ENCODE results near the gene CCDC3.

The CCDC3 gene

GRCh38 chr10:12902851-12903358 is 98.6 kb downstream of the CCDC3 start:
- no peaks in the 10 kb centered on the region for H3K4me1 ChIP-seq (ENCODE audit: control insufficient read depth in 1 of 2, insufficient read depth in 2 of 2, low read length in 2 of 2)
- no peak overlapping the region for H3K9ac ChIP-seq (ENCODE audit: low read depth in 1 of 2, low read length in 2 of 2)
- H3K27me3 ChIP-seq (ENCODE audit: control insufficient read depth in 1 of 2, insufficient read depth in 2 of 2, low read length in 2 of 2): no peaks in the 10 kb centered on the region
- H3K9me3 ChIP-seq (ENCODE audit: control insufficient read depth in 1 of 2, low read length in 2 of 2): no peaks in the 10 kb centered on the region
- H3K4me3 ChIP-seq (ENCODE audit: low read depth in 1 of 2, low read length in 2 of 2): no peak overlapping the region
- no peak overlapping the region for H3K27ac ChIP-seq (ENCODE audit: low read depth, low read length)
- no peaks in the 10 kb centered on the region for H3K36me3 ChIP-seq (ENCODE audit: control insufficient read depth in 1 of 2, insufficient read depth in 2 of 2, low read length in 2 of 2)

- no peaks in the 10 kb centered on the region for H3K27me3 ChIP-seq (ENCODE audit: control insufficient read depth in 1 of 2, insufficient read depth in 2 of 2, low read length in 2 of 2)
- no peak overlapping the region for H3K27ac ChIP-seq (ENCODE audit: low read depth, low read length)
- no peaks in the 10 kb centered on the region for H3K4me1 ChIP-seq (ENCODE audit: control insufficient read depth in 1 of 2, insufficient read depth in 2 of 2, low read length in 2 of 2)
Observed at GRCh38 chr10:12902135-12902572, 99.4 kb downstream of the CCDC3 start.

GRCh38 chr10:12899546-12899945 is 102.0 kb downstream of the CCDC3 start:
- no peaks in the 10 kb centered on the region for H3K9me3 ChIP-seq (ENCODE audit: control insufficient read depth in 1 of 2, low read length in 2 of 2)
- no peak overlapping the region for H3K9ac ChIP-seq (ENCODE audit: low read depth in 1 of 2, low read length in 2 of 2)
- no peaks in the 10 kb centered on the region for H3K36me3 ChIP-seq (ENCODE audit: control insufficient read depth in 1 of 2, insufficient read depth in 2 of 2, low read length in 2 of 2)
- H3K4me3 ChIP-seq (ENCODE audit: low read depth in 1 of 2, low read length in 2 of 2): no peak overlapping the region
- no peaks in the 10 kb centered on the region for H3K4me1 ChIP-seq (ENCODE audit: control insufficient read depth in 1 of 2, insufficient read depth in 2 of 2, low read length in 2 of 2)
- H3K27ac ChIP-seq (ENCODE audit: low read depth, low read length): no peak overlapping the region
- no peaks in the 10 kb centered on the region for H3K27me3 ChIP-seq (ENCODE audit: control insufficient read depth in 1 of 2, insufficient read depth in 2 of 2, low read length in 2 of 2)

More at GRCh38 chr10:12902135-12902572, 99.4 kb downstream of the CCDC3 start:
- Histone ChIP-seq H3K36me3 (ENCODE audit: control insufficient read depth in 1 of 2, insufficient read depth in 2 of 2, low read length in 2 of 2) (no peaks in the 10 kb centered on the region), H3K9me3 (ENCODE audit: control insufficient read depth in 1 of 2, low read length in 2 of 2) (no peaks in the 10 kb centered on the region), H3K4me3 (ENCODE audit: low read depth in 1 of 2, low read length in 2 of 2) (no peak overlapping the region), H3K9ac (ENCODE audit: low read depth in 1 of 2, low read length in 2 of 2) (no peak overlapping the region)

GRCh38 chr10:12898271-12898670 is 103.2 kb downstream of the CCDC3 start:
- Histone ChIP-seq H3K9me3 (ENCODE audit: control insufficient read depth in 1 of 2, low read length in 2 of 2) (peaks cover 0 to 4% of the 10 kb centered on the region in 2 donors), H3K9ac (ENCODE audit: low read depth in 1 of 2, low read length in 2 of 2) (no peak overlapping the region), H3K27me3 (ENCODE audit: control insufficient read depth in 1 of 2, insufficient read depth in 2 of 2, low read length in 2 of 2) (no peaks in the 10 kb centered on the region), H3K36me3 (ENCODE audit: control insufficient read depth in 1 of 2, insufficient read depth in 2 of 2, low read length in 2 of 2) (no peaks in the 10 kb centered on the region), H3K4me3 (ENCODE audit: low read depth in 1 of 2, low read length in 2 of 2) (no peak overlapping the region), H3K27ac (ENCODE audit: low read depth, low read length) (no peak overlapping the region), H3K4me1 (ENCODE audit: control insufficient read depth in 1 of 2, insufficient read depth in 2 of 2, low read length in 2 of 2) (no peaks in the 10 kb centered on the region)

DNA sequence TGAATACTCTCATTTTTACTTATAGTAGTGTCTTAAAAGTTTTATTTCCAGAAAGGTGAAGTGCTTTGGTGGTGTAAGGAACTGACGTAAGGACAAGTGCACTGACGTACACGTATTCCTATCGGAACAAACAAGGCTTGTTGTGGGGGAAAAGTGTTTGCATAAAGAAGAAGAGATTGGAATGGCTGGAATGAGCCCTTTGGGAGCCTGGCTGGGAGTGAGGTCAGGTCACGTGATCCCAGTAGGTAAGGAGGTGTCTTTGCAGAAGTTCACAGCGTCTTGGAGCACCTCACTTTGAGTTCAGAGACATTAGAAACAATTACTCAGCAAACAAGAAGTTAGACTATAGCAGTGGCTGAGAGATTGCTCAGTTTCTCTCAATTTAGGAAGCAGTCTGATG is 104.2 kb downstream of the CCDC3 start:
- Histone ChIP-seq H3K27me3 (ENCODE audit: control insufficient read depth in 1 of 2, insufficient read depth in 2 of 2, low read length in 2 of 2) (no peaks in the 10 kb centered on the region), H3K9me3 (ENCODE audit: control insufficient read depth in 1 of 2, low read length in 2 of 2) (peaks cover 0 to 5% of the 10 kb centered on the region in 2 donors), H3K4me3 (ENCODE audit: low read depth in 1 of 2, low read length in 2 of 2) (no peak overlapping the region), H3K36me3 (ENCODE audit: control insufficient read depth in 1 of 2, insufficient read depth in 2 of 2, low read length in 2 of 2) (no peaks in the 10 kb centered on the region), H3K9ac (ENCODE audit: low read depth in 1 of 2, low read length in 2 of 2) (no peak overlapping the region), H3K4me1 (ENCODE audit: control insufficient read depth in 1 of 2, insufficient read depth in 2 of 2, low read length in 2 of 2) (no peaks in the 10 kb centered on the region), H3K27ac (ENCODE audit: low read depth, low read length) (no peak overlapping the region)

GRCh38 chr10:12896251-12896650 is 105.3 kb downstream of the CCDC3 start:
- H3K27ac ChIP-seq (ENCODE audit: low read depth, low read length): no peak overlapping the region
- no peaks in the 10 kb centered on the region for H3K4me1 ChIP-seq (ENCODE audit: control insufficient read depth in 1 of 2, insufficient read depth in 2 of 2, low read length in 2 of 2)
- H3K9me3 ChIP-seq (ENCODE audit: control insufficient read depth in 1 of 2, low read length in 2 of 2): peaks cover 0 to 5% of the 10 kb centered on the region in 2 donors
- H3K36me3 ChIP-seq (ENCODE audit: control insufficient read depth in 1 of 2, insufficient read depth in 2 of 2, low read length in 2 of 2): no peaks in the 10 kb centered on the region
- no peaks in the 10 kb centered on the region for H3K27me3 ChIP-seq (ENCODE audit: control insufficient read depth in 1 of 2, insufficient read depth in 2 of 2, low read length in 2 of 2)
- no peak overlapping the region for H3K4me3 ChIP-seq (ENCODE audit: low read depth in 1 of 2, low read length in 2 of 2)
- H3K9ac ChIP-seq (ENCODE audit: low read depth in 1 of 2, low read length in 2 of 2): no peak overlapping the region

DNA sequence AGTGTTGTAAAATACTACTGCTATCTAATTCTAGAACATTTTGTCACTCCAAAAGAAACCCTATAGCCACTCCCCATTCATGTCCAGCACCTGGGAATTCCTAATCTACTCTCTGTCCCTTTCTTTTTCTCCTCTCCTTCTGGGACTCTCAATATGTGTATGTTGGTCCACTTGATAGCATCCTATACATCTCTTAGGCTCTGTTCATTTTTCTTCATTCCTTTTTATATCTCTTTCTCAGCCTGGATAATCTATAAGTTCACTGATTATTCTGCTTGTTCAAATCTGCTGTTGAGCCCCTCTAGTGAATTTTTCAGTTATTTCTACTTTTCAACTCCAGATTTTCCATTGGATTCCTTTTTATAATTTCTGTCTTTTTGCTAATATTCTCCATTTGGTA is 108.6 kb downstream of the CCDC3 start:
- no peaks in the 10 kb centered on the region for H3K27me3 ChIP-seq (ENCODE audit: control insufficient read depth in 1 of 2, insufficient read depth in 2 of 2, low read length in 2 of 2)
- peaks cover 4 to 8% of the 10 kb centered on the region in 2 donors for H3K9me3 ChIP-seq (ENCODE audit: control insufficient read depth in 1 of 2, low read length in 2 of 2)
- no peaks in the 10 kb centered on the region for H3K4me1 ChIP-seq (ENCODE audit: control insufficient read depth in 1 of 2, insufficient read depth in 2 of 2, low read length in 2 of 2)
- H3K27ac ChIP-seq (ENCODE audit: low read depth, low read length): no peak overlapping the region
- no peaks in the 10 kb centered on the region for H3K36me3 ChIP-seq (ENCODE audit: control insufficient read depth in 1 of 2, insufficient read depth in 2 of 2, low read length in 2 of 2)
- no peak overlapping the region for H3K4me3 ChIP-seq (ENCODE audit: low read depth in 1 of 2, low read length in 2 of 2)
- H3K9ac ChIP-seq (ENCODE audit: low read depth in 1 of 2, low read length in 2 of 2): no peak overlapping the region

GRCh38 chr10:12890958-12891357 is 110.6 kb downstream of the CCDC3 start:
- Histone ChIP-seq H3K9ac (ENCODE audit: low read depth in 1 of 2, low read length in 2 of 2) (no peak overlapping the region), H3K27me3 (ENCODE audit: control insufficient read depth in 1 of 2, insufficient read depth in 2 of 2, low read length in 2 of 2) (no peaks in the 10 kb centered on the region), H3K9me3 (ENCODE audit: control insufficient read depth in 1 of 2, low read length in 2 of 2) (peaks cover 4 to 8% of the 10 kb centered on the region in 2 donors), H3K4me1 (ENCODE audit: control insufficient read depth in 1 of 2, insufficient read depth in 2 of 2, low read length in 2 of 2) (no peaks in the 10 kb centered on the region), H3K27ac (ENCODE audit: low read depth, low read length) (no peak overlapping the region), H3K36me3 (ENCODE audit: control insufficient read depth in 1 of 2, insufficient read depth in 2 of 2, low read length in 2 of 2) (no peaks in the 10 kb centered on the region), H3K4me3 (ENCODE audit: low read depth in 1 of 2, low read length in 2 of 2) (no peak overlapping the region)

- no peak overlapping the region for H3K27ac ChIP-seq (ENCODE audit: low read depth, low read length)
- no peaks in the 10 kb centered on the region for H3K27me3 ChIP-seq (ENCODE audit: control insufficient read depth in 1 of 2, insufficient read depth in 2 of 2, low read length in 2 of 2)
- H3K4me1 ChIP-seq (ENCODE audit: control insufficient read depth in 1 of 2, insufficient read depth in 2 of 2, low read length in 2 of 2): no peaks in the 10 kb centered on the region
- H3K9ac ChIP-seq (ENCODE audit: low read depth in 1 of 2, low read length in 2 of 2): no peak overlapping the region
- H3K36me3 ChIP-seq (ENCODE audit: control insufficient read depth in 1 of 2, insufficient read depth in 2 of 2, low read length in 2 of 2): no peaks in the 10 kb centered on the region
- H3K9me3 ChIP-seq (ENCODE audit: control insufficient read depth in 1 of 2, low read length in 2 of 2): peaks cover 4 to 7% of the 10 kb centered on the region in 2 donors
- no peak overlapping the region for H3K4me3 ChIP-seq (ENCODE audit: low read depth in 1 of 2, low read length in 2 of 2)
Observed at GRCh38 chr10:12888470-12888869, 113.0 kb downstream of the CCDC3 start.

DNA sequence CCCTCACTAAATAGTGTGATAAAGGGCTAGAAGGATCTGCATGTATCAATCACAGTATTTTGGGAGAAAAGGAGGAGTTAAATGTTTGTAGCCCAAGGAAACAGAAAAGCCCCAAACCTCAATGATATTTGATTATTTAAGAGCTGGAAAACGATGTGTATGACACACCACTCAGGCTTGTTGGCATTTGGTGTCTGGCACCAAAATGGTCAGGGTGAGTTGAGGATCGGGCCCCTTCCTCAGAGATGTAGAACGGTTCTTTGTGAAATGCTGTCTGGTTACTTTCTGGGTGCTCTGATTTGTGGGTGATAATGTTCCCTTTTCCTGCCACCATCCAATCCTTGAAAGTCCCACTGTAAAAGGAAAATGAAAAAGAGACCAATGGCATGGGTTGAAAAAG is 113.7 kb downstream of the CCDC3 start:
- Histone ChIP-seq H3K9ac (ENCODE audit: low read depth in 1 of 2, low read length in 2 of 2) (no peak overlapping the region), H3K4me1 (ENCODE audit: control insufficient read depth in 1 of 2, insufficient read depth in 2 of 2, low read length in 2 of 2) (no peaks in the 10 kb centered on the region), H3K9me3 (ENCODE audit: control insufficient read depth in 1 of 2, low read length in 2 of 2) (peaks cover 4% of the 10 kb centered on the region in 2 donors), H3K27me3 (ENCODE audit: control insufficient read depth in 1 of 2, insufficient read depth in 2 of 2, low read length in 2 of 2) (no peaks in the 10 kb centered on the region), H3K27ac (ENCODE audit: low read depth, low read length) (no peak overlapping the region), H3K36me3 (ENCODE audit: control insufficient read depth in 1 of 2, insufficient read depth in 2 of 2, low read length in 2 of 2) (no peaks in the 10 kb centered on the region), H3K4me3 (ENCODE audit: low read depth in 1 of 2, low read length in 2 of 2) (no peak overlapping the region)

GRCh38 chr10:12884851-12885250 is 116.7 kb downstream of the CCDC3 start:
- no peak overlapping the region for H3K4me3 ChIP-seq (ENCODE audit: low read depth in 1 of 2, low read length in 2 of 2)
- no peaks in the 10 kb centered on the region for H3K27me3 ChIP-seq (ENCODE audit: control insufficient read depth in 1 of 2, insufficient read depth in 2 of 2, low read length in 2 of 2)

More at GRCh38 chr10:12884851-12885250, 116.7 kb downstream of the CCDC3 start:
- Histone ChIP-seq H3K9ac (ENCODE audit: low read depth in 1 of 2, low read length in 2 of 2) (no peak overlapping the region), H3K9me3 (ENCODE audit: control insufficient read depth in 1 of 2, low read length in 2 of 2) (peaks cover 0 to under 1% of the 10 kb centered on the region in 2 donors), H3K4me1 (ENCODE audit: control insufficient read depth in 1 of 2, insufficient read depth in 2 of 2, low read length in 2 of 2) (no peaks in the 10 kb centered on the region), H3K27ac (ENCODE audit: low read depth, low read length) (no peak overlapping the region), H3K36me3 (ENCODE audit: control insufficient read depth in 1 of 2, insufficient read depth in 2 of 2, low read length in 2 of 2) (no peaks in the 10 kb centered on the region)

Data from duodenal mucosa (tissue), 2 donors.